ENCODE results near the gene TTC28.

The TTC28 gene

GRCh38 chr22:28419919-28420318, 259.7 kb downstream of the TTC28 start:
- Histone ChIP-seq H3K36me3 (replicated peaks) (no peaks in the 10 kb centered on the region), H3K27ac (no peak overlapping the region), H3K4me3 (ENCODE audit: low read depth, low read length) (no peak overlapping the region), H3K27me3 (replicated peaks) (no peaks in the 10 kb centered on the region)
- TF ChIP-seq, protein P1, sequence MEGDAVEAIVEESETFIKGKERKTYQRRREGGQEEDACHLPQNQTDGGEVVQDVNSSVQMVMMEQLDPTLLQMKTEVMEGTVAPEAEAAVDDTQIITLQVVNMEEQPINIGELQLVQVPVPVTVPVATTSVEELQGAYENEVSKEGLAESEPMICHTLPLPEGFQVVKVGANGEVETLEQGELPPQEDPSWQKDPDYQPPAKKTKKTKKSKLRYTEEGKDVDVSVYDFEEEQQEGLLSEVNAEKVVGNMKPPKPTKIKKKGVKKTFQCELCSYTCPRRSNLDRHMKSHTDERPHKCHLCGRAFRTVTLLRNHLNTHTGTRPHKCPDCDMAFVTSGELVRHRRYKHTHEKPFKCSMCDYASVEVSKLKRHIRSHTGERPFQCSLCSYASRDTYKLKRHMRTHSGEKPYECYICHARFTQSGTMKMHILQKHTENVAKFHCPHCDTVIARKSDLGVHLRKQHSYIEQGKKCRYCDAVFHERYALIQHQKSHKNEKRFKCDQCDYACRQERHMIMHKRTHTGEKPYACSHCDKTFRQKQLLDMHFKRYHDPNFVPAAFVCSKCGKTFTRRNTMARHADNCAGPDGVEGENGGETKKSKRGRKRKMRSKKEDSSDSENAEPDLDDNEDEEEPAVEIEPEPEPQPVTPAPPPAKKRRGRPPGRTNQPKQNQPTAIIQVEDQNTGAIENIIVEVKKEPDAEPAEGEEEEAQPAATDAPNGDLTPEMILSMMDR (IDR thresholded peaks at IDR 0.05; ENCODE audit: low read depth, low read length, missing control alignments), result no peak
- in situ Hi-C loops (cut with HindIII; ENCODE audit: low pct_ligation_motif_present, low sequenced_read_pairs), result no loop called here
- DNase-seq, result no peak

DNA sequence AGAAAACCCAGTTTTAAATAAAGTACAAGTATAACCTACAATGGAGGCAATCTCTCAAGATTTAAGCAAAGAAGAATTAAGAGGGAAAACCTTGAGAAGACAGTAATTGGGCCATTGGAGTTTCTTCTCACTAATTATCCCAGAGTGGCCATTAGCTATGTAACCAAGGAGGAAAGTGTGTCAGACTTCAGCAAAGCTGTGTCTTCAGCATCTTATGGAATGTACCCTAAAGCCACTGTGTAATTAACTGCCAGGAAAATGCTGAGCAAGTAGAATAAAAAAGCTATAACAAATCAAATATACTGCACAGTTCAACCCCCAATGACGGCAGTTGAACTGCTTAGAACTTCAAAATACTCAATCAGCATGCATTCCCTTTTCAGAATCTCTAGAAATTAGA, 261.6 kb downstream of the TTC28 start:
- TF ChIP-seq, protein P1 (IDR thresholded peaks at IDR 0.05; ENCODE audit: low read depth, low read length, missing control alignments), result no peak
- in situ Hi-C loops (cut with HindIII; ENCODE audit: low pct_ligation_motif_present, low sequenced_read_pairs), result no loop called here
- DNase-seq, result no peak
- no peak overlapping the region for H3K27ac ChIP-seq
- H3K27me3 ChIP-seq (replicated peaks), result no peaks in the 10 kb centered on the region
- H3K4me3 ChIP-seq (ENCODE audit: low read depth, low read length), result no peak overlapping the region
- H3K36me3 ChIP-seq (replicated peaks), result no peaks in the 10 kb centered on the region

DNA sequence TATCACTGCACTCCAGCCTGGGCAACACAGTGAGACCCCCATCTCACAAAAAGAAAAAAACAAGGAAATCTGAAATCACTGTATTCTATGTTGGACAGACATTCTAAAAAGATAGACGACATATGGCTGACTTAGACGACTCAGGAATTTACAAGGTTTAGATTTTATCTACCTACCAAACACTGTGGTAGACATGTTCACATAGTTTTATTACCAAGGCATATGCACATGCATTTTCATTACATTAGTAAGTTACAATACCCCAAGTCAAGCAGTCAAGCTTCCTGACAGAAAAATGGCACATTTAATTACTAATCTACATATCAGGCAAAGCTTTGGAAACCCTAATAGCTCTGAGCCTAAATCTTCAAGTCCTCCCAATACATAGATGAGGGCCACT, 262.2 kb downstream of the TTC28 start:
- no peak for DNase-seq
- Histone ChIP-seq H3K4me3 (ENCODE audit: low read depth, low read length) (no peak overlapping the region), H3K27ac (no peak overlapping the region), H3K27me3 (replicated peaks) (no peaks in the 10 kb centered on the region), H3K36me3 (replicated peaks) (no peaks in the 10 kb centered on the region)
- in situ Hi-C loops (cut with HindIII; ENCODE audit: low pct_ligation_motif_present, low sequenced_read_pairs), result no loop called here
- TF ChIP-seq, protein P1 (IDR thresholded peaks at IDR 0.05; ENCODE audit: low read depth, low read length, missing control alignments), result no peak

- Histone ChIP-seq H3K27ac (no peak overlapping the region), H3K4me3 (ENCODE audit: low read depth, low read length) (no peak overlapping the region), H3K36me3 (replicated peaks) (no peaks in the 10 kb centered on the region), H3K27me3 (replicated peaks) (no peaks in the 10 kb centered on the region)
- in situ Hi-C loops (cut with HindIII; ENCODE audit: low pct_ligation_motif_present, low sequenced_read_pairs), result no loop called here
- TF ChIP-seq, protein P1 (IDR thresholded peaks at IDR 0.05; ENCODE audit: low read depth, low read length, missing control alignments), result no peak
- no peak for DNase-seq
Observed at GRCh38 chr22:28414913-28415312, 264.7 kb downstream of the TTC28 start.

GRCh38 chr22:28413612-28414399, 265.8 kb downstream of the TTC28 start:
- TF ChIP-seq, protein P1 (IDR thresholded peaks at IDR 0.05; ENCODE audit: low read depth, low read length, missing control alignments), result no peak
- Histone ChIP-seq H3K36me3 (replicated peaks) (no peaks in the 10 kb centered on the region), H3K27ac (no peak overlapping the region), H3K4me3 (ENCODE audit: low read depth, low read length) (no peak overlapping the region), H3K27me3 (replicated peaks) (no peaks in the 10 kb centered on the region)
- in situ Hi-C loops (cut with HindIII; ENCODE audit: low pct_ligation_motif_present, low sequenced_read_pairs), result no loop called here
- DNase-seq, result no peak

- in situ Hi-C loops (cut with HindIII; ENCODE audit: low pct_ligation_motif_present, low sequenced_read_pairs), result no loop called here
- DNase-seq, result no peak
- H3K4me3 ChIP-seq (ENCODE audit: low read depth, low read length), result no peak overlapping the region
- H3K27me3 ChIP-seq (replicated peaks), result no peaks in the 10 kb centered on the region
- TF ChIP-seq, protein P1 (IDR thresholded peaks at IDR 0.05; ENCODE audit: low read depth, low read length, missing control alignments), result no peak
- no peak overlapping the region for H3K27ac ChIP-seq
- no peaks in the 10 kb centered on the region for H3K36me3 ChIP-seq (replicated peaks)
Observed at GRCh38 chr22:28412109-28412508, 267.5 kb downstream of the TTC28 start.

Measured in brain microvascular endothelial cell (primary cell).